Ishikawa (cell line): ENCODE data around the gene THRB.

Experiments used
- CEBPB ChIP-seq: IDR thresholded peaks from 2 replicates; pipeline ENCODE4 v1.6.1; 2012
- MAX ChIP-seq: IDR thresholded peaks from 2 replicates; pipeline ENCODE4 v1.6.1; 2012
- TAF1 ChIP-seq: IDR thresholded peaks from 2 replicates; pipeline ENCODE4 v1.6.1; 2012; ENCODE audit warnings: low read depth, mild to moderate bottlenecking
- YY1 ChIP-seq: IDR thresholded peaks from 2 replicates; pipeline ENCODE4 v1.6.1; 2012; ENCODE audit warnings: low read depth

- no peak for TF ChIP-seq TAF1
- no peak for TF ChIP-seq CEBPB
- no peak for TF ChIP-seq YY1
- no peak for TF ChIP-seq MAX
Measured at GRCh38 chr3:24310887-24311286, 183.8 kb downstream of the THRB start.
